ENCODE measurements around the gene ADRA2B.

- TF ChIP-seq POLR2AphosphoS5 (IDR thresholded peaks at IDR 0.05; ENCODE audit: borderline replicate concordance, low read depth, low read length) (no peak), EZH2 (IDR thresholded peaks at IDR 0.05) (no peak), FOXP2 (optimal IDR thresholded peaks at IDR 0.05; ENCODE audit: control extremely low read depth, extremely low read length, insufficient read depth) (no peak)
These were observed 23.4 kb downstream of the ADRA2B start for GRCh38 chr2:96092951-96093350.

All from SK-N-MC (cell line).